ENCODE results near the gene LPIN1. TPM values are rescaled to one million over a fixed set of nuclear protein-coding genes. Genes with fewer than 3 reads are reported as not detected.

Gene LPIN1
- total RNA-seq, 2 donors from 2014 or later: 38.7 to 69.1 TPM

DNA sequence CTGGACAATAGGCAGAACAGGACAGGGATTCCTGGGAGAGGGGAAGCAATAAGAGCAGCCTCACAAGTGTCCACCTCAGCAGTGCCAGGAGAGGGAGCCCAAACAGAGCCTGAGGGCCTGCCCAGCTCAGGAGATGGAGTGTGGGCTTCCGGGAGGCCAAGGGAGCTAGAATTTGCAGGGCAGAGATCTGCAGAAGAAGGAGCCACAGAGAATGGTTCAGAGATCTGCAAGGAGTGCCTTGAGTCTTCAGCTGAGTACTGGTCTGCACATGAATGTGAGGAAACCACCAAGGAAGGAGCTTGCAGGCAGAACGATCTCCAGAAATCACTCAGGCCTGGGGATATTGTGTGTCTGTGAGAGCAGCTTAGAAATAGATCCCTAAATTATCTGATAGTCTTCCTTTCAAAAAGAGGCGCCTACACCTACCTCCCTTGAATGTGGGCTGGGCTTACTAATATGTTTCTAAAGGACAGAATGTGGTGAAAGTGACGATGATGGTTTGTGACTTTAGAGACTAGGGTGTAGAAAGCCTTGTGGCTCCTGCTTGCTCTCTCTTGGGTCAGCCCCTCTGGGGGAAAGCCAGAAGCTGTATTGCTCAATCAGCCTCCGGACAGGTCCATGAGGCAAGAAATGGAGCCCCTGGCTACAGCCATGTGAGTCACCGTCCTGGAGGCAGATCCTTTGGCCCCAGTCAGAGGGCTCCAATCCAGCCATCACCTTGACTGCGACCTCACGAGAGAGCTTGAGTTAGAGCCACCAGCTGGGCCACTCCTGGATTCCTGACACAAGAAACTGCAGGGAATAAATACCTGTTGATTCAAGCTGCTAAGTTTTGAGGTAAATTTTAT lies 7.6 kb upstream of the LPIN1 start:
- ATAC-seq: peak; percentile 87 to 91
- intact Hi-C loops (cut with DNase I): loop anchor here in 1 of 2 donors (5.0 kb wide), 1 partner anchor 38 kb away; no protein-coding TSS in a partner anchor
- DNase-seq: peak; percentile 80

- DNase-seq (no peak), ATAC-seq (no peak)
- intact Hi-C loops (cut with DNase I): loop anchor here in 1 of 2 donors (10.0 kb wide), 1 partner anchor 46 kb away; no protein-coding TSS in a partner anchor
Measured at GRCh38 chr2:11740723-11741122, 5.7 kb upstream of the LPIN1 start.

DNA sequence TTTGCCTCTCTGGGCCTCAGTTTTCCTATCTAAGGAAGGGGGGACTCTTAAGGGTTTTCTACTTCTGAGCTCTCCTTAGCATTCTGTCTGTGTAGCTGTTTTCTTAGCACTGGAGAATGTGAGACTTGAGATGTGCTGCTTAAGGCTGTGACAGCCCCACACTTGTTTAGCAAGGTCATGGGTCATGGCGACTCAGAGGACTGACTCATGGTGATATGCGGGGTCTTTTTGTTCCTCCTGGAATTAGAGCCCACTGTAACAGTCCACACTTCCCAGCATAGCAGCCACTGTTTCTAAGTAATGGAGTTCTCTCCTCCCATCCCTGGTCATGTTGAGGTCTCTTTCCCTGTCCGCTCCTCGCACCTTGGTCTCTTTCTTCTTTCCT lies 4.1 kb upstream of the LPIN1 start:
- intact Hi-C loops (cut with DNase I): loop anchor here in 1 of 2 donors (10.0 kb wide), 1 partner anchor 48 kb away; no protein-coding TSS in a partner anchor
- ATAC-seq (no peak), DNase-seq (no peak)

DNA sequence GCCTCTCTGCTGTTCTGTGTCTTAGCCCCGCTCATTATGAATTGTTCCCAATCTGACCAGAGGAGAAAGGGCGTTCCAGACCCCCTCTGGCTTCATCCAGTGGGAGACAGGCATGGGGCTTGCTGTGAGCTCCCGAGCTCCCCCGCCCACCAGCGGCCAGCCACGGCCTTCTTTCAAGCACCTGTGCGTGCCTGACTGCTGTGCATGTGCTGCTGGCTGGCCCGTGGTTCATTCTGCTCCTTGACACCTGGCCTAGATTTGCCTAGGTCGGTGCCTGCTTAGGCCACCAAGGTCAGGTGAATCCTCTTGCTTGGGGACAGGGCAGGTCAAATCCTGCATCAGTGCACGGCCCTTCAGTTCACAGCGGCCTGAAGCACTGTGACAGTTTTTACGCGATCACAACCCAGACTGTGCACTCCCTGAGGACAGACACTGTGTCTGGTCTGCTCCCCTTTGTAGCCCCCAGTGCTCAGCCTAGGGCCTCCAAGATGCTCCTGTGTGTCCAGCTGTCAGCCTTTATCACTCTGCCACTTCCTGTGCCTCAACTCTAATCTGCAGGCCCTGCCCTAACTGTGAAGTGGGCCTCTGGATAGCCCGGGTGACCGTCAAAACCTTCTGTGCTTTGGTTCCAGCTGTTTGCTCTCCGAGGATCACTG lies 3.6 kb upstream of the LPIN1 start:
- ATAC-seq: no peak
- no peak for DNase-seq
- intact Hi-C loops (cut with DNase I): loop anchor here in 1 of 2 donors (10.0 kb wide), 1 partner anchor 48 kb away; no protein-coding TSS in a partner anchor

DNA sequence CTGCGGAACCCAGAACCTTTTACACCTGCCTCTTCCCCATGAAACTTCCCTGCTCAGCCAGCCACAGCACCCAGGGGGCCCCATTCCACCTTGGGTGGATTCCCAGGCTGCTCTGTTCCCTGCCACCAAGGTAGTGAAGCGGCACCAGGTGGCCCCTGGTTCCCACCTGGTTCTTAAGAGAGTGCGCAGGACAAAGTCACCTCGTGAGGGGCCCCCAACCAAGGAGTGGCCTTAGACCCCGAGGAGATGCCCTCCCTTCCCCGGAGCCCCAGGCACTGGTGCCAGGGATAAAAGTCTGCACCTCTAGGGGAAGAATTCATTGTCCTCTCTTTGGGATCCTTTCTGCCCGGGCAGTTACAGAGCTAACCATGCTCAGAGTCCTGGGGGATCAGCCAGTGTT lies 3.1 kb upstream of the LPIN1 start:
- intact Hi-C loops (cut with DNase I): loop anchor here in 1 of 2 donors (10.0 kb wide), 1 partner anchor 49 kb away; no protein-coding TSS in a partner anchor
- DNase-seq (no peak), ATAC-seq (no peak)

DNA sequence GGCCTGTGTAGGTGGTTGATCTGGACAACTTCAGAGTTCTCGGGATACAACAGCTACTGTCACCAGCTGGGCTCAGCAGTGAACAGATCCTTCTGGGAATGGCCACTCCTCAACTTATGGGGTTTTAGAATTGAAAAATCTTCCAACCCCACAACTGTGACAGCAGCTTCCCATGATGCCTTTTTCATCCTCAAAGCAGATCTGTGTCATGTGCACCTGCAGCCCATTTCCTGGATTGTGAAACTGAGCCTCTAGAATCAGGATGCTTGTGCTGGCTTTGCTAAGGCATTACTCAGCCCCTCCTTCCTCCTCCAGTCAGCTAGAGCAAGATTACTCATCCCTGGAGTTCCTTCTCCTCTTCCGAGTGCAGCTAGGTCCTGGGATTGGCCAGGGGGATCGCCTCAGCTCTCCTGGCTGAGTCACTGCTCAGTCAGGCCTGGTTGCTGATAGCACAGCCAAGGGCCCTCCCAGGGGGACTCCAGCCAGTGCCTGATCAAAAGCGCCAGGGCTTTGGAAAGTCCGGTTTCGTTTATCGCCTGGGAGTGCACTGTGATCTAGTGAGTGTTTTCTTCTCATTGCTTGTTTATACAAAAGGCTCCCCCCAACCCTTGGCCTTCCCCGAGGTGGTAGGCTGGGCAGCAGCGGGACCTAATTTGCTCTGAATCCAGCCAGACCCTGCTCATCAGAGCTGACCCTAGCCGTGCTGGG lies 2.4 kb upstream of the LPIN1 start:
- DNase-seq (peak; percentile 97), ATAC-seq (peak; percentile 84 to 95)
- intact Hi-C loops (cut with DNase I): loop anchor here in 1 of 2 donors (10.0 kb wide), 1 partner anchor 49 kb away; no protein-coding TSS in a partner anchor

DNA sequence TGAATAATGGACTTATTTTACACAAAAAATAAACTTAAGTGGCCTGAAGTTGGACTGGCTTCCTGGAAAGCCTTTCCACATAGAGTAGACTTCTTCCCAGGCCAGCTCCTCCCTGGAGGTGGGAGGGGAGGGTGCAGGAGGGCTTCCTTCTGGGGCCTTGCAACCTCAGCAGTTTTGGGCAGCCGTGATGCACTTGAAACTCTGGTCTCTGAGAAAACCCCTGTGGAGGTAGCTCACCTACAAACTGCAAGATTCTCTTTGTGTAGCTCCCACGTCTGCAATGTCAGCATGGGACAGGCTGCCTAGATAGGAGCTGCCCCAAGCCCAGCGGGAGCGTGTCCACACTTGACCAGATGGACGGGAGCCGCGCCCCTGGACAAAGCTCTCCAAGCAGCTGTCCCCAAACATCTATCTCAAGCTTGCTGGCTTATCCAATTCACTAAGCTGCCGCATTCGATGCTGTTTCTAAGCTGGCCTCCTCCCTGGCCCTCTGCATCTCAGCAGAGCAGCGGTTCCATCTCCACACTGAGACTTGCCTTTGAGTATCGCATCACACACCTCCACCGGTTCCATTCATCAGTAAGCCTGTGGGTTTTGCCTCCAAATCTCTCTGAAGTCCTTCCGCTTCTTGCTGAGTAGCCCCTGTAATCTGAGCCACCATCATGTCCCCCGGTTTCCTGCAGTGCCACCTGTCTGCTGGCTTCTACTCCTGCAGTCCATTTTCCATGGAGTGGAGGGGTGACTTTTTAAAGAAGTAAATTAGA lies 1.6 kb upstream of the LPIN1 start:
- DNase-seq (peak; percentile 28), ATAC-seq (no peak)
- intact Hi-C loops (cut with DNase I): loop anchor here (5.0 to 10.0 kb wide), 2 partner anchors 50 to 53 kb away; no protein-coding TSS in a partner anchor

DNA sequence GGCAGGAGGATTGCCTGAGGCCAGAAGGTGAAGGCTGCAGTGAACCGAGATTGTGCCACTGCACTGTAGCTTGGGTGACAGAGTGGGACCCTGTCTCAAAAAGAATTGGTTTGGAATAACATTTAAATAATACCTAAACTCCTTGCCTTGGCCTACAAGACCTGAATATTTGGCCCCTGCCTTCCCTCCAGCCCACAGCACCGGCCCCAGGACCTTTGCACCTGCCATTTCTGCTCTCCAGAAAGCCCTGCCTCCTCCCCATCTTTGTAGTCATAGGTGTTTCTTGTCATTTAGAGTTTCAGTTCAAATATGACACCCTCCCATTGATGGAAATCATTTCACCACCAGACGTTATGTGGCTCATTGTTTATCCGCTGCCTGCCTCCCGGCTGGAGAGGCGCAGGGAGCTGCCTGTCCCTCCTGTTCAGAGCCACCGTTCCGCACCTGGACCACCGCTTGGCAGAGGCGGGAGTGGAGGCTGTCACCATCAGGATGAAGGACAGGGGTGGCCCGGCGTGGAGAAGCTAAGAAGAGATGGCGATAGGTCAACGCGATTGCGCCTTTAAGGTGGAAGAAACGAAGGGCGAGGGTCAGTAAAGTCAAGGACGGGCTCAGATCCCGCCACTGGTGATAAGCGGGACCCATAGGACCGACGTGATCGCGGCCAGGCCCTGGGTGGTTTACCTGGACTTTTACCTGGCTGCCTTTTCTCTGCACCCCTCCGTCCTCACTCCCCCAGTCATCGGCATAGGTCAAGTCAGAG lies 638 bp upstream of the LPIN1 start:
- intact Hi-C loops (cut with DNase I): loop anchor here (5.0 to 10.0 kb wide), 2 partner anchors 51 to 53 kb away; no protein-coding TSS in a partner anchor
- no peak for ATAC-seq
- no peak for DNase-seq

DNA sequence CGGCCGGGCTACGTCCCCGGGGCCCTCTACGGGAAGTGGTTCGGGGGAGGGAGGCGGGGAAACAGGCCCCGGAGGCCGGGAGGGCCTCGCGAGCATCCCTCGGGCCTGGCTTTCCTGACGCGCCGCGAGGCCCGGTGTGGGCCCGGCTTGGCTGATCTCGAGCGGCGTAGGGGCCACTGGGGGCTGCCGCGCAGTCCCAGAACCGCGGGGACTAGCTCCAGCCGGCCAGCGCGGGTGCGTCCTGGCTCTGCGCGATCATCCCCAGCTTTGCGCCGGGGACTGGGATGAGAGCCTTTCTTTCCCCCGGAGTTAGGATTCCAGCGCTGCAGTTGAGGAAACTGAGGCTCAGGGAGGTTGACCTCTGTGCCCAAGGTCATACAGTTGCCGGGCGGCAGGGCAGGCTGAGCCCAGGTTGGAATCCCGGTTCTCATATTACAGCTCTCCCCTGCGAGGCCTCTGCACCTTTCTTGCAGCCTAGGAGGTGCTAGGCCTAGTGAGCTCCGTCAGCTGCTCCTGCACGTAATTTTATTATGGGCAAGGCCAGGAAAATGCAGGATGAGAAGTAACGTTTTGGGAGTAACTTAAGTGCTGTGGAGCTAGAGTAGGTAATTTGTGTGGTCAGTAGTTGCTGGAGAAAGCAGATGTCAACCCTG lies 501 bp downstream of the LPIN1 start:
- DNase-seq: no peak

GRCh38 chr2:11748018-11748860 lies 1.8 kb downstream of the LPIN1 start:
- DNase-seq: no peak
- ATAC-seq: no peak
- intact Hi-C loops (cut with DNase I): loop anchor here (5.0 to 10.0 kb wide), 2 partner anchors 53 to 56 kb away; no protein-coding TSS in a partner anchor

More for the DNA sequence above, 501 bp downstream of the LPIN1 start:
- ATAC-seq: peak; percentile 9 to 13
- intact Hi-C loops (cut with DNase I): loop anchor here (5.0 to 10.0 kb wide), 2 partner anchors 52 to 55 kb away; no protein-coding TSS in a partner anchor

- DNase-seq: no peak
- intact Hi-C loops (cut with DNase I): loop anchor here (5.0 to 10.0 kb wide), 2 partner anchors 54 to 57 kb away; no protein-coding TSS in a partner anchor
- no peak for ATAC-seq
Measured at GRCh38 chr2:11748861-11749645, 2.6 kb downstream of the LPIN1 start.

DNA sequence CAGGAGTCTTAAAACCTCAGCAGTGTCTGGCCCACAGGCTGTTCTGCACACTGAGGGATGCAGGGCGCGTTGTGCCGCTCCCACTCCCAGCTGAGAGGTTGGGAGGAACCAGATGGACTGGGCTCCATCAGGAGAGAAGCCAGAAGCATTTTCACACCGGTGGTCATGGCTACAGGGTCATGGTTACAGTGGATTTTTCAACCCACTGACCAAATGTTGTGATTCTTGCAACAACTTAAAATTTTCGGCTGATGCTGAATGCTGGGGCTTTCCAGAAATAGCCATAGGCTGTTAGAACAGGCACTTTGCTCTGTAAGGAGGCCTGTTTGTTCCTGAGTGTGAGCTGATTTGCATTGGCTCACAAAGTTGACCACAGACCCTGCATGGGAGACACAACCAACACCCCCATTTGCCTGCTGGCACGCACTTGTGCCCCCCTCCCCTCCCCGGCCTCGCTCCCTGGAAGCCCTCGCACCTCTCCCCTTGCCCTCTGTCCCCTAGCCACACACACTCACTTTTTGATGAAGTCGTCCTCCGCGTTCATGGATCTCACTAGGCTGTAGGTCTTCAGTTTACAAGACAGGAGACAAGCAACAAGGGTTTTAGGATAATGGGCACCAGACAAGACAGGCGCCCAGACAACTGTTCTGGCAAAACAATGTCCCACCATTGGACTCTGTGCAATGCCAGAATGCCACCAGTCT lies 3.4 kb downstream of the LPIN1 start:
- no peak for DNase-seq
- intact Hi-C loops (cut with DNase I): loop anchor here (5.0 to 10.0 kb wide), 2 partner anchors 55 to 57 kb away; no protein-coding TSS in a partner anchor
- ATAC-seq: no peak

- intact Hi-C loops (cut with DNase I): no loop called here
- DNase-seq (no peak), ATAC-seq (no peak)
Measured at GRCh38 chr2:11750422-11750821, 4.0 kb downstream of the LPIN1 start.

DNA sequence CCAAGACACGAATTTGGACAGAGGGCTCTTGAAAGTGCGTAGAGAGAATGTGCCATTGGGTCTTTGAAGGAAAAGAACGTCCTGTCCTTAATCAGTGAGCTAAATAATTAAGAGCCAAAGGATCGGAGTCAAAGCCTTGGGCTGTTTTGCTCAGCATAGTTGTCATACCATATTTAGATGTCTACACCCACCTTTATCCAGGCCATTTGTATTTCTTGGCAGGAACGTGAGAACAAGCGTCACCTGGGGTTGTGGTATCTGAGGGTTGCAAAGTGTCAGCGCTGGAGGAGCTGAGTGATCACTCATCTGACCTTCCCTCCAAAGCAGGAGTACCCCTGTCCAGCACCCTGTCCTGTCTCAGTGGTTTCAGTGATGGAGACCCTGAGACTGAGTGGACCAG lies 4.5 kb downstream of the LPIN1 start:
- ATAC-seq: no peak
- no peak for DNase-seq
- intact Hi-C loops (cut with DNase I): no loop called here

- ATAC-seq (no peak), DNase-seq (no peak)
- intact Hi-C loops (cut with DNase I): no loop called here
Measured at GRCh38 chr2:11752906-11753305, 6.5 kb downstream of the LPIN1 start.

All from left cardiac atrium (tissue), 4 donors.